M059J (cell line): Measurements from ENCODE around the gene FASLG. TPM values are rescaled to one million over a fixed set of nuclear protein-coding genes. Genes with fewer than 3 reads are reported as not detected.
"Not testable (repeated sequence)": the region's sequence is repeated elsewhere in the genome, so short reads cannot be mapped to it uniquely, and the experiment has no call there.

Experiments
- DNase-seq: peaks from one replicate; pipeline ENCODE4 v3.0.0-alpha.2; 2012; ENCODE audit warnings: low read depth
- total RNA-seq: library from RNA; depleted of rRNA; stranded (reverse); fragments of >200 nt; shearing (Covaris generic); gene quantifications from 2 replicates; pipeline ENCODE4 v1.2.3, GENCODE V29; 2014; rRNA removed

FASLG gene
- not detected in 2 replicates for total RNA-seq

GRCh38 chr1:172658871-172659453 is at the start of gene FASLG:
TSS of gene FASLG (plus strand) at chr1:172659103. CDS start at chr1:172659202, 99 bp downstream.
- no peak for DNase-seq

- no peak for DNase-seq
These were observed 49.4 kb upstream of the FASLG start for GRCh38 chr1:172609528-172609927.

GRCh38 chr1:172612478-172612877 is 46.4 kb upstream of the FASLG start:
- DNase-seq: no peak

- DNase-seq: peak; percentile 36
These were observed 45.6 kb upstream of the FASLG start for GRCh38 chr1:172613294-172613693.

GRCh38 chr1:172616195-172616594 is 42.7 kb upstream of the FASLG start:
- no peak for DNase-seq

- no peak for DNase-seq
These were observed 42.3 kb upstream of the FASLG start for GRCh38 chr1:172616636-172617035.

GRCh38 chr1:172620603-172621002 is 38.3 kb upstream of the FASLG start:
- DNase-seq: not testable (repeated sequence)

- no peak for DNase-seq
These were observed 36.4 kb upstream of the FASLG start for GRCh38 chr1:172622541-172622940.

- no peak for DNase-seq
These were observed 35.2 kb upstream of the FASLG start for GRCh38 chr1:172623748-172624147.

GRCh38 chr1:172626845-172627244 is 32.1 kb upstream of the FASLG start:
- DNase-seq: no peak

GRCh38 chr1:172627702-172628101 is 31.2 kb upstream of the FASLG start:
- no peak for DNase-seq

- DNase-seq: peak; percentile 59
These were observed 30.5 kb upstream of the FASLG start for GRCh38 chr1:172628401-172628800.

- DNase-seq: no peak
These were observed 29.7 kb upstream of the FASLG start for GRCh38 chr1:172629170-172629569.

GRCh38 chr1:172629638-172630037 is 29.3 kb upstream of the FASLG start:
- no peak for DNase-seq

- DNase-seq: peak; percentile 36
These were observed 28.7 kb upstream of the FASLG start for GRCh38 chr1:172630056-172630818.

- DNase-seq: peak; percentile 45
These were observed 28.0 kb upstream of the FASLG start for GRCh38 chr1:172630868-172631267.

- DNase-seq: peak; percentile 98
These were observed 21.4 kb upstream of the FASLG start for GRCh38 chr1:172637522-172637921.

- no peak for DNase-seq
These were observed 20.7 kb upstream of the FASLG start for GRCh38 chr1:172638249-172638648.

GRCh38 chr1:172638885-172639831 is 19.7 kb upstream of the FASLG start:
- DNase-seq: peak; percentile 98

- peak; percentile 60 for DNase-seq
These were observed 18.8 kb upstream of the FASLG start for GRCh38 chr1:172640111-172640510.

- DNase-seq: no peak
These were observed 17.4 kb upstream of the FASLG start for GRCh38 chr1:172641492-172641891.

- DNase-seq: peak; percentile 49
These were observed 15.9 kb upstream of the FASLG start for GRCh38 chr1:172642970-172643369.
